Measurements from ENCODE around the gene TNK2.

TNK2 gene

DNA sequence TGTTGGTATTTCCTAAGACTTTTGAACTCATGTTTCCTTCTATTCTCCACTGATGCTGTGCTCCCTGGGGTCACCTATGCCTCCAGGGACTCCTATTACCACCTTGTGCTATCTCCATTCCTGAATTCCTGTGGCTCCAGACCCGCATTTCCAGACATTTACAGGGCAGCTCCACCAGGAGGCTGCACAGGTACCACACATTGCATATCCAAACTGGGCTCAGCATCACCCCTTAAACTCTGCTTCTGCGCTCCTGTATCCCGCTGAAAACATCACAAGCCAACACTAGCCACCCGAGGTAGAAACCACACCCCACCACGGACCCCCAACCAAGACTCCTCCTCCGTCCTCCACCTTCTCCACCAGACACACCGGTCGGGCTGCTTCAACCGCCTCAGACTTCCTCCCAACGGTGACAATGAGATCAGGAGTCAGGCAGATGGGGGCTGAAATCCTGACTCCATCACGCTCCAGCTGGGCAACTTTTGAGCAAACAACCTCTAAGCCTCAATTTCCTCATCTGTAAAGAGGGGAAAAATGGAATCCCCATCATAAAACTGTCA, 10.4 kb downstream of the TNK2 start:
- DNase-seq: peak; percentile 2

DNA sequence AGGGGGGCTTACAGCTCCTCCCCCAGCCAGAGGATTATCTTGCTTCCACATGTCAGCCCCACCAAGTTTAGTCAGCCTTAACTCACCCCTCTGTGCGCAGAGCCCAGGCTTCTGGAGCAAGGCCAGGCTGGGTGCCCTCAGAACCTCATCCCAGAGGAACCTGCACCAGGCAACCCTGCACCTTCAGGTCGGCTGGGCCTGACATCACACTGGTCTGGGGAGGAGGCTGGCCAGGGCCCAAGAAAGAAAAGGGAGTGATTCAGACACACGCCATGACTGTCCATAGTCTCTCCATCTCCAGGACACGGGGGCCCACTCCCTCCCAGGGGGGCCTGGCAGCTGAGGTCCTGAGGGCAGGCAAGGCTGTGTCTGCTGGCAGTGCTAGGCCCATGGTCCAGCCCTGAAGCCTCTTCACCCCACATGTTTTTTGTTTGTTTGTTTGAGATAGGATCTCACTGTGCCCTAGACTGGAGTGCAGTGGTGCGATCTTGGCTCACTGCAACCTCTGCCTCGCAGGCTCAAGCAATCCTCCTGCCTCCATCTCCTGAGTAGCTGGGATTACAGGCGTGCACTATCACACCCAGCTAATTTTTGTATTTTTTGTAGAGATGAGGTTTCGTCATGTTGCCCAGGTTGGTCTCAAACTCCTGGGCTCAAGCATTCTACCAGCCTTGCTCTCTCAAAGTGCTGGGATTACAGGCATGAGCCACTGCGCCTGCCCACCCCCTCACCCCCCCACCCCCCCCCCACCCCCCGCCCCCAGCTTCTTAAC, 11.1 kb downstream of the TNK2 start:
- DNase-seq: peak; percentile 24

DNA sequence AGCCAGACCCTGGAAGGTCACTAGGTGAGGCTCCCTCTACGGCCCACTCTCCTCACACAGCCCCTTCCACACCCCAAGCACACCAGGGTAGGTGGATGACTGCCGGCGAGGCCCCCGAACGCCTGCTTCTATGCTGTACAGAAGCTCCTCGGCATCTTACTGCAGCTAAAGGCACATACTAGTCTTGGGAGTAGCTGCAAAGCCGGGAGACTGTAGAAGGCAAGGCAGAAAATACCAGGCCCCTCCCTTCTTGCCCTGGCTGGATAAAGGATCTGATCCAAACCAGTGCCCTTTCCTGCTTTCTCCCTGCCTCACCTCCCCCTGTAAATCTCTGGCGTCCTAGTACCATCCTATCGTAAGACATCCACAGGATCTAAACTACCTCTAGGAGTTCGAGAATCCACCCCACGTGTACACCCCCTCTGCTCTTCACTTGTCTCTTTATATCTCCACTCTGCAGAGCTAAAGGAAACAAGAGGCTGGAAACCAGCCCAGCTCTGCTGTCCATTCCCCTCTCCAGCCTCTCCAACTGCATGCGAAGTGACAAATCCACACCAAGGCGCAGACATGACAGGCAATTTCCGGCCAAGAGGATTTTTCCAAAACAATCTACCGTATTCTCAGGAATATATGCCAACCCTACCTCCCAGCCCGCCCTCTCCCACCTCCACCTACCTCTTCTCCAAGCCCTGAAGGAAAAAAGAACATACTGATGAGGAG, 11.8 kb downstream of the TNK2 start:
- DNase-seq: peak; percentile 77

DNA sequence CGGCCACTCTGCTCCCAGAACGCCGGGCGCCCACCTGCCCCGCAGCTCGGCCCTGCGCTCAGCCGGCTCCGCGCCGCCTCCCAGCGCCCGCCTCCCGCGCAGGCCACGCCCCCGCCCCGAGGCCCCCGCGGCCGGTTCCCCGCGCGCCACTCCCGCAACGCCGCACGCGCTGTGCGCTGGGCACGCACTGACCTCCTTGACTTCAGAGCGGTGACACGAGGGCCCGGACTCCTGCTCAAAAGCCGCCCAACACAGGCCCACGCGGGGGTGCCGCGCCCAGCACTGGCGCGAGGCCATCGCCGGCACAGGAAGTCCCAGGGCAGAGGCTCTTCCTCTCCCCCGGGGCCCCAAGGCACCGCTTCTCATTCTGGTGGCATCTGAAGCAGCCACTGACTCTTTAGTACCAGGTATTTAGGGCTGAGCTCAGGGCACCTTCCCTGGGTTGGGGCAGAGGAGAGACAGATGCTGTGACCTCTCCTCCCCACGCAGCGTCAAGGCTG, 12.4 kb downstream of the TNK2 start:
- no peak for DNase-seq

DNA sequence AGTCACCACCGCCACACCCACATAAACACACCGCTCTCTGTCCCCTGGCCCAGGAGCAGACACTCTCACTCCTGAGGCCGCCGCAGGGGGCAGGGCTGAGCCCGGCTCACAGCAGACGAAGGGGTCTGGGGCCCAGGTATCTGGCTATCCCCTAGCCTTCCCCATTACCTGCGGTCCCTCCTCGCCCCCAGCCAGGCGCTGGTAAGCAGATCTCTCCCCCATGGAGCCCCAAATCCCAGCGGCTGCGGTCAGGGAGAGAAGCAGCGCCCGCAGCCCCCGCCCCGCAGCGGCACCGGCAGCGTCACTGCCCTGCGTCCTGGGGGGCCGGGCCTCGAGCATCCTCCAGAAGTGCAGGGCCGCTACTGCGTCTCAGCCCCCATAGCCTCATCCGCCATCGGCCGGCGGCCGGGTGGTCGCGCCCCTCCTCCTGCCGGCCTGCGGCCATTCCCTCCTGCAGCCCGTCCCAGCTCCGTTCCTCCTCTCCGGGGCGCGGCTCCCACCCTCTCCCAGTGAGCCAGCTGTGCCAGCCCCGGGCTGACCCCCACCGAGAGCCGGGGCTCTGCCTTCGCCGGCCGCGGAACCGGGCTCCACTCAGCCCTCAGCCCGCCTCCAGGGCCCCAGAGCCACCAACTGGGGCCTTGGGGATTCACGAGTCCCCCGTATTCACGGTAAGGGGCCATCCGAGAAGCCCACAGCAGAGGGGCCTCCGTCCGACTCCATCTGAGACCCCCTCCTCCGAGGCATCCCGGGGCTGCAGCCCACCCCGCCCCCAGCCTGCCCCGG, 13.1 kb downstream of the TNK2 start:
- peak; percentile 62 for DNase-seq

DNA sequence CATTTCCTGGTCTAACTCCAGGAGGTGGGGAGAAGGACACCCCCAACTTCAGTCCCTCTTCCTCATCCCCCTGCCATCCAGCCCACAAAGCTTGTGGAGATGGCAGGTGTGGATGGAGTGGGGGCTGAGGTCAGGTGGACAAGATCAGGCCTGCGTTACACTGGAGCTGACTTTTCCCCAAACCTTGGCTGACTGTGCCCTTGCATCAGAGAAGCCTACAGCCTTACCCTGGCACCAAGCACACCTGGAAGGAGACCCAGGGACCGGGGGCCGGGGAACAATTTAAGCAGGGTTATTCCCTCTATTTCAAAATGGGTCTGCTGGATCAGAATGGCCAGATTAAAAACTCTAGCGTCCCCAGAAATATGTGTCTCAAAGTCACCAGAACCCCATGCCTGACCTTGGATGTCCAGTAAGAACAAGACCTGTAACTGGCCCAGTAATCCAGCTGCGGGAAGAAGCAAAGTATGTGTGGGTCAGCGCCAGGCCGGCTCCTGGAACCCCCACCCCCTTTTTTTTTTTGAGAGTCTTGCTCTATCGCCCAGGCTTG, 14.4 kb downstream of the TNK2 start:
- DNase-seq: peak; percentile 20

DNA sequence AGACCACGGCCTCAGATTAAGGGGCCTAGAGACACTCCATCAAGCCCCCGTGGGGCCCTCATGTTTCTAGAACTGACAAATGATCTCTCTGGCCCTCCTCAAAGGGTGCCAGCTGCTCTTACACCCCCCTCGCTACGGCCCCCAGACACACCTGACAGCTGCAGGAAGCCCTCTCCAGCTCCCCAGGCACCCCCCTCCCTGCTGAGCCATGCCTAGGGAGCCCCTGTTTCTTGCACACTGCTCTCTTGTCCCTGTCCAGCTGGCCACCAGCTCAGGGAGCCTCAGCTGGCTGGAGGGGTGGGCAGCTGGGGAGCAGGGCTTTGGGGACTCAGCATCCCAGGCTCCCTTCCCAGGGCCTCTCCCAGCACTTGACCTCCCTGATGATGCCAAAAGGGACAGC, 14.8 kb downstream of the TNK2 start:
- peak; percentile 96 for DNase-seq

DNA sequence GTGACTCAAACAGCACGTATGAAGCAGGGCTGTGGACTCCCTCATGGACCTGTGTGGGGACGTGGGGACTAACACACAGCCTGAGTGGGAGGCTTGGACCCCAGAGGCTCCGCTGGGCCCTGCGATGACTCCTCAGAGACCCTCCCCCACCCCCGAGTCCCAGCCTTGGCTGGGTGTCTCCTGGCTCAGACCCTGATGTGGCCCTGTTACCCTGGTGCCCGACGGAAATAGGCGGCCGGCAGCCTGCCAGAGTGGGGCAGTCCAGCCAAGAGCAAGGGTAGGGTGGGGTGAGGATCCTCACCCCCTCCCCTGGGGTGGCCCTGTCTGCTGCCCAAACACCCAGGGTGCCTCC, 15.3 kb downstream of the TNK2 start:
- DNase-seq: peak; percentile 96

DNA sequence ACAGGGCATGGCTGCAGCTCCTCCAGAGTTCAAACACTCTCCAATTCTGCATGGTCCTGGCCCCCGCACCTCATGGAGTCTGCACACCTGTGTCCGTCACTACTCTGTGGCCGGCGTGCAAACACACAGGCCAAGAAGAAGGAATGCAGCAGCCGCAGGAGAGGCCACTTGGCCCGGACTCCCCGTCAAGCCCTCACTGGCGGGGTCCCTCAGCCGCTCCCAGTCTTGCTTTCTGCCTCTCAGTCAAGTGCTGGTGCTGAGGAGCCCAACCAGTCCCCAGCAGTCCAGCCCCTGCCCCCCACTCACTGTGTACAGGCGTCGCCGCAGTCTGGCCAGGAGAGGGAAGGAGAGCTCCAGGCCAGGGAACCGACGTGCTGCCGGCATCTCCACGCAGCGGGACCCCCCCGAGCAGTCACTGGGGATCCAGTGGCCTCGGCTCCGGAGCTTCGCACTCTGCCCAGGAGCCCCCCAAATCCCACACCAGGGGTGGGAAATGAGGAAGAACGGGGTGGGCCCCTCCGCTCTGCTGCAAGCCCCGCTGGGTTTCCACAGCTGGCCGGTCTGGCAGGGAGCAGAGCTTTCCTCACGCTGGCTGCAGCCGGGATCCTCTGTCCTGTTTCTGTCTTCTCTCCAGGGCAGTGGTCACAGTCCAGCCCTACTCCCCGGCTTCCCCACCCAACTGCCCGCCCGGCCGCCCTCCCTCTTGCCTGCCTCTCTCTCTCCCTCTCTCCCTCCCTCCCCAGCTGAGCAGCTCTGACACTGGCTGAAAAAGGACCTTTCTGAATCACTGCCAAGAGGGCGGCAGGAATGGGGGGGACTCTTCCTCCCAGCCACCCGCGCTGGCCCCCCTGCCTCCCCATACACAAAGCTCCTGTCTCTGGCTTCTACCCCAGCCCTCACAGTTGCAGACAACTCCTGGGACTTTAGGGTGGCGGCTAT, 16.0 kb downstream of the TNK2 start:
- DNase-seq: peak; percentile 90

DNA sequence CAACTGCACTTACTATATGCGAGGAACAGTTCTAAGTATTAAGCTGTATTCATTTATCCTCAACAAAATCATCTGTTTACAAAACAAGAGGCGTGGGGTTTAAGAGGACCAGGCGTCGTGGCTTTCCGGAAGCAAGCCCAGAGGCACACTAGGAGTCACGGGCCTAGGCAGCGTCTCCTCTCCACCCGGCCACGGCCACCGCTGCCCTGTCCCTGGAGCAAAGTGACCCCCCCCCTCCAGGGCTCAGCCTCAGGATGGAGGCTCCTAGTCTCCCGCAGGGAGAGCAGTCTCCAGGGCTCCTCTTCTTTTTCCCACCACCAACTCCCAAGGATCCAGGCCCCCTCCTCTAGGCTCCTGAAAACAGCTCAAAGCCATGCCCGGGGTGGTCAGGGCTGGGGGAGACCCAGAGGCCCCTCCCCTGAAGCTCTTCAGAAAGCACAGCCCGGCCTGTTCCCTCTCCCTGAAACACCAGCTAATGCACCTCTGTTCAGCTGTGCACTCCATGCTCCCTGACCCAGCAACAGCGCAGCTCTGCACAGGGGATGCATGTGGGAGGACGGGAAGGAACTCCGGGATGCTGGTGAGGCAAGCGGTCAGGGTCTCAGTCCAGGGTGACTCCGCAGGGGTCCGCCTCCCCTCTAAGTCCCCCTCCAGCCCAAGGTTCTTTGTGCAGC, 16.8 kb downstream of the TNK2 start:
- peak; percentile 49 for DNase-seq

DNA sequence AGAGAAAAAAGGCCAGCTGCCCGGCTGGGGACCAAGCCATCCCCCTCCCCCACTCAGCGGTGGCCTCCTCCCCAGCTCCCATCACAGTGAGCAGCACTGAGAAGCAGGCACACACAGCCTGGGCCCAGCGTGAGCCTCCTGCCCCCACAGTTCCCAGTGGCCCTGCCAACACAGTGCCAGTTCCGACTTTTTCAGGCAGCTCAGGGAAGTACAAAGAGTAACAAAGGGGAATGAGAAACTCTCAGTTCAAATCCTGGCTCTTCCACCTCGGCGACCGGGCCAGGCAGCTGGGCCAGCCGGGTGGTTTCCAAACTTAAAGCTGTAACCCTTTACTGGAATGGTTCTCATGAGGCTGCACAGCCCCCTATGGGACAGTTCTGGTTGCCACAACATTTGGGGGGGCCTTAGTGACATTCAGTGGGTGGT, 18.5 kb downstream of the TNK2 start:
- DNase-seq: no peak

DNA sequence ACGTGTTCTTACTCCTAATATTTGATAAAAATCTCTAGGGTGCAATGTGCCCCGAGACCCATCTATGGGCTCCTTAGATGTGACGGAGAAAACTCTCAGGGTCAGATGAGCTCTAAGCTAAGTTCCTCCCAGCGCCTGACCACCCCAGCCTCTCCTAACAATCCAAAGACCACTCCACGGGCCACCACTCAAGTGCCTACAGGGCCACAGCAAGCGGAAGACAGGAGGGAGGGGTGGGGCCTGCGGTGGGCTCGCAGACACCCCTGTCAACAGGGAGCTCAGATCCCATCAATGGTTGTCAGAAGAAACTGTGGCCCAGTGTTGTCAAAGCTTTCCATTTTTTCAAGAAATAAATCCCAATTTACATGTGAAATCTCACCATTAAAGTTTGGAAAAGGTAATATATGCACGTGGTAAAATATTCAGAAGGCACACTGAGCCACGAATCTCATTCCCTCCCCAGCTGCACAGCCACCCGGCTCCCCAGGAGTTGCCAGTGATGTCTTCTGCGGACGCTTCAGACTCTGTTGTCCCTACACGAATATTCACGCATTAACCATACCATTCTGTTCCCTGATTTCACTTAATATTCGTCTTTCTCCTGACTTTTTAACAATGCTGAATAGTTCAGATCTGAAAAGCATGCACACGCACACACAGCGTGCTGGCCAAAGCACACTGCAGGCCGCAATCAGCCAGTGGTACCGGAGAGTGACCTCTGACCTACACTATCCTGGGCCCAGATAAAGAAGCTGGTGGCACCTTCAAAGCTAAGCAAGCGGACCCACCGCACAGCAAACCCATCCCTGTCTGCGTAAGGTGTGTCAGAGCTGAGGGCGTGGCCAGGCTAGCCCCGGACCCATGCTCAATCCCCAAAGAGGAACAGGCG, 19.1 kb downstream of the TNK2 start:
- DNase-seq: no peak

DNA sequence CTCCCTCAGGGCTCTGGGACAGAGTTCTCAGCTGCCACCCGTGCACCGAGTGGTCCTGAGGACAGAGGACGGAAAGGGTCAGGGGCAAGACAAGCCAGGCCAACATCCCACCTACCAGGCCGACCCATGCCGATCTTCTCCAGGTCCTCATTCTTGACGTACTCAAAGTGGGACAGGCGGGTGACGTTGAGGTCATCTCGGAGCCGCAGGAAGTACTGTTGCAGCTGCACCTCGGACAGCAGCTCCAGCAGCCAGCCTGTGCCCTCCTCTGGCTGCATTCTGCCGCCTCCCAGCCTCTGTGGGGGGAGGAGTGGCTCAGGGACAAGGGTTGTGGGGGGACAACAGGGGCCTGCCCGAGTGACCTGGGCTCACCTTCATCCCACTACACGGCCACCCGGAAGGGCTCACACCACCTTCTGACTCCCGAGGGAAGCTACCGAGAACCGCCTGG, 20.0 kb downstream of the TNK2 start:
- DNase-seq: no peak

DNA sequence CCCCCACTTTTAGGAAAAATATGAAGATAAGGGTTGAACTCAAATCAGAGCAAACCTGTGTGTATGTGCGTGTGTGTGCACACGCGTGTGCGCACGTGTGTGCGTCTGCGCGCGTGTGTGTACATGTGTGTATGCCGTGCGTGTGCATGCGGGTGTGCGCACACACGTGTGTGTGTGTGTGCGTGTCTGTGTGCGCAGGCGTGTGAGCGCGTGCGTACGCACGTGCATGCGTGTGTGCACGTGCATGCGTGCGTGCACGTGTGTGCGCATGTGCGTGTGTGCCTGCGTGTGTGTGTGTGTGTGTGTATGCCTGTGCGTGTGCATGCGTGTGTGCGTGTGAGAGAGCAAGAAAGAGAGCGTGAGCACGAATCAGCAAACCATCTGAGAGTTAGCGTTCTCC, 20.7 kb downstream of the TNK2 start:
- no peak for DNase-seq

DNA sequence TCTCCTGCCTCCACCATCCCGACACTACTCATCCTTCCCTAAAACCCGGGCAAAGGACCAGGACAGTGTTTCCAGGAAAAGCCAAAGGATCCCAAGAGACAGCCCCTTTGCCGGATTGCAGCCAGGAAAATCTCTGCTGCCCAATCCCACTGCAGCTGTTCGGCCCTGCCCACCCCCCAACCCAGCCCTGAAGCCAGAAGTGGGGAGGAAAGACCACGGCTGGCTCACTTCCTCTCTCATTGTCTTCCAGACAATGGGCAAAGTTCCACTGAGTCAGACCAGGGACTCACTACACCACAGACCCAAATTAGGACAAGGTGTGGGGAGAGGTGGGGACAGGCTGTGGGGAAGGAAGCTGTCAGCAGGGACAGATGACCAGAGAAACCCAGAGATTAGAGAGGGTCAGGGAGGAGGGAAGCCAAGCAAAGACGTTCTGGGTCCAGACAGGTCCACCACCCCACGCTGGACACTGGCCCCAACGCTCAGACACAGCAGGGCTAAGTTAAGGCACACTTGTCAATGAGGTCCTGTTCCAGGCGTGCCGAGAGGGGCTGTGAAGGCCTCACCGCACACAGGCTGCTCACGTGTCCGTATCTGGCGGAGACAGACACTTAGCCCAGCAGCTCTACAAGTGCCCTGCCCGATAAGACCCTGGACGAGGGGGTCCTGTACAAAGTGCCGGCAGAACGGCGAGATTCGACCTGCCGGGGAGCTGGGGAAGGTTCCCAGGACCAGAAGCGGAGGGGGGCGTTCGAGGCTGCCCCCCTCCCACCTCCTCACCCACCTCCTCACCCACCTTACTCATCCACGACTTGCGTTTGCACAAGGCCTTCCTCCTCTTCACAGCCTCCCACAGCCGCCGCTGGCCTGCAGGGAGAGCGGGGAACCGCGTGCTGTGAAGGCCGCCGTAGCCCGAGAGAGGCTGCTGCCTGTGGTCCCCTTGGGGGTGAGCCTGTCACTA, 21.9 kb downstream of the TNK2 start:
- DNase-seq: no peak

DNA sequence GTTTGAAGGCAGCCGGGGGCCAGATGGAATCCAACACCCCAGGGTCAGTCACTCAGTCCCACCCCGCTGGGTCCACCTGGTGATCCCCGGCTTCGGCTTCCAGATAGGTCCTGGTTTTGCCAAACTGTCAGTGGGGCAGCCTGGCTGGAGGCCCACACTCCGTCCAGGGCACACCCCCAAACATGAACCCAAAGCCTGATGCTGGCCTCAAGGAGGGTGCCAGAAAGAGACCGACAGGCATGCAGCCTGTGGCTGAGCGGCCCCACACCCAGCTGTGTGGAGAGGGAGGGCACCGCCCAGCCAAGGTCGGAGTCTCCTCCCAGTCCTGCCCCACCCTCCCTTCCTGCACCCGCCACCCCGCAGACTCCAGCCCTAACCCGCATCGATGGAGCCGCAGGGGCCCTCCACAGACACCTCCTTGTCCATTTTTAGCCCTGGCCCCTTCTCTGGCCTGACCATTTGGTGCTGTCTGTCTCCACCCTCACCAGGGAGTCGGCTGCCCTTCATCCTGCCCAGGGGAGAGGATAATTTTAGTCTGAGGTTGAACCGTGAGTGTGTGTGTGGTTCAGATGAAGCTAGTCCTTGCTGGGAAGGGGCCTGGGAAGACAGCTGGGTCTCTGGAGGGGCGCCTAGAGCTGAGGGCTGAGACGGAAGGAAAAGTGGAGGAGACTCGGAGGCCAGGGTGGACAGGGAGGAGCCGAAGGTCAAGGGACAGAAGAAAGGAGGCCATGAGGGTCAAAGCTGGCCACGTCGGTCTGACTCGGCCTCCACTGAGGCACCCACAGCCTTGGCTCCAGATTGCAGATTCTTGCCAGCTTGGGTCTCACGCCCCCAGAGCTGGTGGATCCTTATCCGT, 23.1 kb downstream of the TNK2 start:
- DNase-seq: no peak

DNA sequence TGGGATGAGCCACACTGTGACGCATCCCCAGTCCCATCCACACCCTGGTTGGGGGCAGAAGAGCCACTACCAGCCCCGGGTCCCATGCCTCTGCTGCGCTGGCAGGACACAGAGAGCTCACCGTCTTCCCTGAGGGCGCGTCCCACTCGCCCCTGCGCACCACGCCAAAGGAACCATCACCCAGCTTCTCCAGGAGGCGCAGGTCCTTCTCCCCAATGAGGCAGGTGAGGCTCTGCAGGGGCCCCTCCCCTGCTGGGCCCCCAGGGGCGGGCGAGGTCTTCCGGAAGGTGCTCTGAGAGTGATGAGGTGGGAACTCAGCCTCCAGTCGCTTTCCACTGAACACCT, 23.7 kb downstream of the TNK2 start:
- DNase-seq: no peak

DNA sequence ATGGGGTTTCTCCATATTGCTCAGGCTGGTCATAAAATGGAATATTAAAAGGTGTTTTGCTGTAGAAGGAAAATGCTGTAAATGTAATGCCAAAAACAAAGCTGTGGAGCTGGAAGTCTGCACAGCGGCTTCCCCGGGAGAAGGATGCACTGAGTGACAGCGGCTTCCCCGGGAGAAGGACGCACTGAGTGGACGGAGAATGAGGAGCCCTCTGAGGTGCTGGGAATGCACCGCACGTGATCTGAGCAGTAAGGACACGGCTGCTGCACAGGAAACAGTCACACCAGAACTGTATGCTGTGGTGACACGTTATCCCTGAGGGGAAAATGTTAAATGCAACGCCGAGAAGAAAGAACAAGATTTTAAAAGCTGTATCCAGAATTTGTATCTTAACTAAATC, 24.6 kb downstream of the TNK2 start:
- no peak for DNase-seq

Data from NCI-H1092 treated with DMSO at 0.1 percent for 48 hours (cell line).